ENCODE results near the gene AXL.

Gene AXL

DNA sequence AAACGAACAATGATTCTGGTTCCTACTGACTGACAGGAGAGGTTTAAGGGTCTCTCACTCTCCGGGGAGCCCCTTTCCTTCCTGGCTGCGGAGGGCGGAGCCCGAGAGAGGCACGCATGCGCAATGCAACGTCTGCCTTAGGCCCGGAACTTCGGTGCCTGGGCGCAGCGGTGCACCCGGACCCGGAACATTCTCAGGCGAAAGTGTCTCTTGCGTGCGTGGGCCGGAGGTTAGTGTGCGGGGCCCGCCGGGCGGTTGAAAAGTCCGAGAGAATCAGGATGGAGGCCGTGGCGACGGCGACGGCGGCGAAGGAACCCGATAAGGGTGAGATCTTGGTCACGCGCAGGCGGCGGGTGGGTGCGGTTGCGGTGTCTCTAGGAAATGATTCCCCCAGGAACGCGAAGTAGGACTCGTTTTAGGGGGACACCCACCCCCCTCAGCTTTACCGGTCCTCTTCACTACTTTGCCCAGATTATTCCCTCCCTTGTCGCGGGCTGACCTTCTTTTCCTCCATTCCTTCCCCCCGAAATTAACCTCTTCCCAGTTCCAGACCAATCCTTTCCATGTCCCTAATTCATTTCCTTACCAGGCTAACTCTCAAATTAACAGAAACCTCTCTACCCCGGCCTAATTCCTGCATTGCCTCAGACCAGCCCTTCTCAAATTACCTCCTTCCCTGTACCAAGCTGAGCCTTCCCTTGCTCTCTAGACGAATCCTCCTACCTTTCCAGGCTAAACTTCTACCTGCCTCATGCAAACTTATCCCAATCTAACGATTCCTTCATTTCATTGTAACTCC, 91.2 kb downstream of the AXL start, which contains the start of gene CCDC97:
Gene CCDC97, plus strand, starts transcription at position 140 of the 799 bp plus-strand sequence. Its CDS starts 139 bp downstream, at position 279.
- no peak for FAIRE-seq

GRCh38 chr19:41311072-41311471, 92.0 kb downstream of the AXL start:
- no peak for FAIRE-seq
